CD14-positive monocyte (primary cell): Measurements from ENCODE around the gene GATC. TPM values are rescaled to one million over a fixed set of nuclear protein-coding genes. Genes with fewer than 3 reads are reported as not detected.

Experiments used
- DNase-seq, 3 donors: peaks; one replicate each; pipeline ENCODE4 v3.0.0-alpha.2; 2011 to 2022
- H2AFZ ChIP-seq: 2 replicates; pipeline ENCODE4 v1.6.0; 2012; ENCODE audit warnings: mild to moderate bottlenecking, low read depth, low read length, inconsistent platforms; ENCODE audit not compliant: insufficient read depth, poor library complexity, severe bottlenecking
- H3K27ac ChIP-seq, 2 donors: 1 replicate in 1 of 2; 2 replicates in 1 of 2; pipeline ENCODE4 v1.5.1; 2012 to 2013; ENCODE audit warnings: low read length in 2 of 2, control low read depth in 1 of 2, inconsistent platforms in 1 of 2, low read depth in 1 of 2, mild to moderate bottlenecking in 1 of 2
- H3K27me3 ChIP-seq, 2 donors: one replicate each; pipeline versions ENCODE4 v1.6.0 to v1.6.1; 2011 to 2013; ENCODE audit warnings: low read length in 2 of 2; ENCODE audit not compliant: control insufficient read depth in 2 of 2, insufficient read depth in 2 of 2
- H3K36me3 ChIP-seq, 2 donors: replicated peaks in 1 of 2; 1 replicate in 1 of 2; 2 replicates in 1 of 2; pipeline versions ENCODE4 v1.5.1 to v1.6.1; 2012 to 2013; ENCODE audit warnings: low read length in 2 of 2, control low read depth in 1 of 2, inconsistent platforms in 1 of 2, mild to moderate bottlenecking in 1 of 2; ENCODE audit not compliant: insufficient read depth in 2 of 2, control insufficient read depth in 1 of 2
- H3K4me1 ChIP-seq, 2 donors: 1 replicate in 1 of 2; 2 replicates in 1 of 2; pipeline versions ENCODE4 v1.5.1 to v1.6.1; 2012 to 2013; ENCODE audit warnings: low read length in 2 of 2, control low read depth in 1 of 2, inconsistent platforms in 1 of 2, mild to moderate bottlenecking in 1 of 2, moderate library complexity in 1 of 2; ENCODE audit not compliant: insufficient read depth in 2 of 2, control insufficient read depth in 1 of 2
- H3K4me2 ChIP-seq: replicated peaks from 2 replicates; pipeline ENCODE3; 2012; ENCODE audit warnings: low read length, moderate library complexity, mild to moderate bottlenecking; ENCODE audit not compliant: poor library complexity, severe bottlenecking; ENCODE audit errors: extremely low read depth
- H3K4me3 ChIP-seq, 3 experiments: fragments of 200-600 bp in 1 of 3; sonication (generic) in 1 of 3; replicated peaks in 1 of 3; 1 replicate in 2 of 3; 2 replicates in 1 of 3; pipeline ENCODE4 v1.5.1; 2011 to 2013; ENCODE audit warnings: low read length in 3 of 3, mild to moderate bottlenecking in 3 of 3, control low read depth in 2 of 3, low read depth in 2 of 3, inconsistent platforms in 1 of 3, moderate library complexity in 1 of 3
- H3K79me2 ChIP-seq: 2 replicates; pipeline ENCODE4 v1.6.0; 2012; ENCODE audit warnings: mild to moderate bottlenecking, control low read depth, inconsistent platforms, low read length, moderate library complexity; ENCODE audit not compliant: insufficient read depth
- H3K9ac ChIP-seq: 2 replicates; pipeline ENCODE4 v1.6.0; 2017; ENCODE audit warnings: low read length, mild to moderate bottlenecking; ENCODE audit not compliant: insufficient read depth, poor library complexity, severe bottlenecking
- H3K9me3 ChIP-seq, 2 donors: replicated peaks in 1 of 2; 1 replicate in 1 of 2; 2 replicates in 1 of 2; pipeline versions ENCODE4 v1.5.1 to v1.6.1; 2012 to 2013; ENCODE audit warnings: low read length in 2 of 2, control low read depth in 1 of 2; ENCODE audit not compliant: control insufficient read depth in 1 of 2, insufficient read depth in 1 of 2
- H4K20me1 ChIP-seq: 2 replicates; pipeline ENCODE4 v1.6.0; 2012; ENCODE audit warnings: mild to moderate bottlenecking, low read length, control low read depth, moderate library complexity; ENCODE audit not compliant: insufficient read depth
- H3K27ac Mint-ChIP-seq, 7 donors: one replicate each; pipeline ENCODE4 v1.8.0; 2020; ENCODE audit warnings: mild to moderate bottlenecking in 7 of 7, mixed read lengths in 7 of 7, moderate library complexity in 6 of 7, inconsistent platforms in 2 of 7
- H3K27me3 Mint-ChIP-seq, 3 donors: one replicate each; pipeline ENCODE4 v1.8.0; 2021 to 2022; ENCODE audit warnings: low read depth in 3 of 3, mild to moderate bottlenecking in 3 of 3, mixed read lengths in 3 of 3, moderate library complexity in 3 of 3, inconsistent platforms in 1 of 3
- H3K36me3 Mint-ChIP-seq, 2 donors: one replicate each; pipeline ENCODE4 v1.8.0; 2020; ENCODE audit warnings: mixed read lengths in 2 of 2, inconsistent platforms in 1 of 2, mild to moderate bottlenecking in 1 of 2
- H3K4me1 Mint-ChIP-seq: one replicate; pipeline ENCODE4 v1.8.0; 2020; ENCODE audit warnings: mild to moderate bottlenecking, mixed read lengths
- H3K4me3 Mint-ChIP-seq, 2 donors: one replicate each; pipeline ENCODE4 v1.8.0; 2020; ENCODE audit warnings: mild to moderate bottlenecking in 2 of 2, mixed read lengths in 2 of 2, moderate library complexity in 1 of 2
- H3K9me3 Mint-ChIP-seq, 7 donors: one replicate each; pipeline ENCODE4 v1.8.0; 2020 to 2022; ENCODE audit warnings: mixed read lengths in 7 of 7, mild to moderate bottlenecking in 6 of 7, moderate library complexity in 6 of 7, inconsistent platforms in 2 of 7
- WGBS: methylation state at CpG from one replicate; pipeline ENCODE4 v1.1.5; 2013; ENCODE audit warnings: missing lambda C conversion rate; ENCODE audit not compliant: insufficient coverage; 5-methylcytosine and 5-hydroxymethylcytosine counted together
- intact Hi-C, 2 donors: fragments of 100-400 bp; cut with micrococcal nuclease; formaldehyde crosslinking; loops; one replicate each; pipeline versions ENCODE4 v1.15.0 to v1.15.1; 2023
- polyA plus RNA-seq, 3 donors: library from polyadenylated mRNA; depleted of rRNA in 1 of 3; unstranded in 2 of 3; stranded (reverse) in 1 of 3; fragments of 300-500 nt in 2 of 3; fragments of >200 nt in 1 of 3; fragmentation: Illumina TruSeq in 2 of 3; gene quantifications; 1 replicate in 2 of 3; 2 replicates in 1 of 3; pipeline ENCODE4 v1.2.3, GENCODE V29; 2012 to 2021
- TF ChIP-seq, protein P1 (sequence below): fragments of 200-600 bp; IDR thresholded peaks from one replicate; pipeline ENCODE4 v1.8.0; 2022; ENCODE audit warnings: antibody characterized with exemption, mild to moderate bottlenecking

GATC gene
- polyA plus RNA-seq, 3 donors = 10.7 to 13.8 (median 11.3) TPM

- Histone ChIP-seq H3K9me3 (no peaks in the 10 kb centered on the region), H3K4me1 (no peaks in the 10 kb centered on the region), H3K4me2 (no peak overlapping the region), H3K4me3 (no peak overlapping the region), H3K36me3 (no peaks in the 10 kb centered on the region), H3K9ac (no peak overlapping the region), H3K27me3 (no peaks in the 10 kb centered on the region), H3K79me2 (no peaks in the 10 kb centered on the region), H2AFZ (no peak overlapping the region), H4K20me1 (no peaks in the 10 kb centered on the region), H3K27ac (no peak overlapping the region)
- Mint-ChIP-seq H3K27me3 (peaks cover 2 to 12% (median 10%) of the 10 kb centered on the region in 3 donors), H3K27ac (peak overlapping the region in 1 of 7 donors; percentile 11), H3K36me3 (no peaks in the 10 kb centered on the region), H3K4me3 (no peak overlapping the region), H3K9me3 (peaks cover 0 to 8% (median 3%) of the 10 kb centered on the region in 7 donors), H3K4me1 (peaks cover 3% of the 10 kb centered on the region)
- WGBS = no CpG with 5 or more reads among the region's 4 CpGs
- intact Hi-C loops = no loop called here
- TF ChIP-seq, protein P1, sequence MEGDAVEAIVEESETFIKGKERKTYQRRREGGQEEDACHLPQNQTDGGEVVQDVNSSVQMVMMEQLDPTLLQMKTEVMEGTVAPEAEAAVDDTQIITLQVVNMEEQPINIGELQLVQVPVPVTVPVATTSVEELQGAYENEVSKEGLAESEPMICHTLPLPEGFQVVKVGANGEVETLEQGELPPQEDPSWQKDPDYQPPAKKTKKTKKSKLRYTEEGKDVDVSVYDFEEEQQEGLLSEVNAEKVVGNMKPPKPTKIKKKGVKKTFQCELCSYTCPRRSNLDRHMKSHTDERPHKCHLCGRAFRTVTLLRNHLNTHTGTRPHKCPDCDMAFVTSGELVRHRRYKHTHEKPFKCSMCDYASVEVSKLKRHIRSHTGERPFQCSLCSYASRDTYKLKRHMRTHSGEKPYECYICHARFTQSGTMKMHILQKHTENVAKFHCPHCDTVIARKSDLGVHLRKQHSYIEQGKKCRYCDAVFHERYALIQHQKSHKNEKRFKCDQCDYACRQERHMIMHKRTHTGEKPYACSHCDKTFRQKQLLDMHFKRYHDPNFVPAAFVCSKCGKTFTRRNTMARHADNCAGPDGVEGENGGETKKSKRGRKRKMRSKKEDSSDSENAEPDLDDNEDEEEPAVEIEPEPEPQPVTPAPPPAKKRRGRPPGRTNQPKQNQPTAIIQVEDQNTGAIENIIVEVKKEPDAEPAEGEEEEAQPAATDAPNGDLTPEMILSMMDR = no peak
- no peak for DNase-seq
Measured at GRCh38 chr12:120421701-120422100, 24.5 kb upstream of the GATC start.

DNA sequence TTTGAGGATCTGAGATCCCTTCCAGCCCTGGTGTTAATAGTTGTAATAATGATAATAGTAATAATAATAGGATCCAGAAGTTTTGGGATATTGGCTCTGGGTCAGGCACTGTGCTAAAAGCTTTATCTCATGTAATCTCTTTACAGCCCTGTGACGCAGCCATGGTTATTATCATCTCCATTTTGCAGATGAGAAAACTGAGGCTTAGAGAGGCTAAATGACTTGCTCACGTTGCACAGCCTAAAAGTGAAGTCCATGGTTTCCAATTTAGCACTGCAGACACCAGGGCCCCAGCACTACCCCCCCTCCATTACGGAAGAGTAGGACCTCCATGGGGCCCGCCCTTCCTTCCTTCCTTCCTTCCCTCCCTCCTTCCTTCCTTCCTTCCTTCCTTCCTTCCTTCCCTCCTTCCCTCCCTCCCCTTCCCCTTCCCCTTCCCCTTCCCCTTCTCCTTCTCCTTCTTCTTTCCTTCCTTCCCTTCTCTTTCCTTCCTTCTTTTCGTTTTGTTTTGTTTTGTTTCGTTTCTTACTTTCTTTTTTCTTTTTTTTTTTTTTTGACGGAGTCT is 23.3 kb upstream of the GATC start:
- 47% methylated on average over 3 of the region's 7 CpGs for WGBS
- Mint-ChIP-seq H3K4me3 (peak overlapping the region in 1 of 2 donors; percentile 26), H3K27ac (peak overlapping the region in 1 of 7 donors; percentile 57), H3K4me1 (peaks cover 3% of the 10 kb centered on the region), H3K36me3 (no peaks in the 10 kb centered on the region), H3K9me3 (peaks cover 0 to 8% (median 3%) of the 10 kb centered on the region in 7 donors), H3K27me3 (peaks cover 3 to 14% (median 12%) of the 10 kb centered on the region in 3 donors)
- no peak overlapping the region for H2AFZ ChIP-seq
- TF ChIP-seq, protein P1 = no peak
- H3K27ac ChIP-seq = no peak overlapping the region
- H4K20me1 ChIP-seq = no peaks in the 10 kb centered on the region
- H3K36me3 ChIP-seq = no peaks in the 10 kb centered on the region
- no peaks in the 10 kb centered on the region for H3K79me2 ChIP-seq
- H3K4me3 ChIP-seq = no peak overlapping the region
- H3K4me1 ChIP-seq = no peaks in the 10 kb centered on the region
- DNase-seq = no peak
- no peak overlapping the region for H3K9ac ChIP-seq
- intact Hi-C loops = no loop called here
- no peak overlapping the region for H3K4me2 ChIP-seq
- no peaks in the 10 kb centered on the region for H3K27me3 ChIP-seq
- no peaks in the 10 kb centered on the region for H3K9me3 ChIP-seq
